Measurements from ENCODE around the gene WDHD1.

DNA sequence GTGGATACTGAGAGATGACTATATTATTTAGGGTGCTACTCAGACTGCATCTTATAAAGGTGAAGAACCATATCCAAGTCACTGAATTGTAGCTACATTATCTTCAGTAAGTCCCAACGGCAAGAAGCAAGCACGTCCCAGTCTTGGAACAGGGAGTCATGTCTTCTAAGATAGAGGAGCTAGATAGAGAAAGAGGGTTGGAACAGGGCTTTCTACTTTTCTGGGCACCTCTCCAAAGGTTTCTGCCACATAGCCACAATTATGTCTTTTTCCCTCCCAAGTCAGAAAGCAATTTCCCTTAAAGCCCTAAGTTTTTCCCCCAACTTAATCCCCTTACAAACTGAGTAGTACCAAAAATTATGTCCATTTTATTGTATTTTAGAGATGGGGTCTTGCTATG lies 47.0 kb upstream of the WDHD1 start:
- no peak for TF ChIP-seq EZH2 (IDR thresholded peaks at IDR 0.05; ENCODE audit: low read length, unreplicated experiment)
- TF ChIP-seq, protein P1, sequence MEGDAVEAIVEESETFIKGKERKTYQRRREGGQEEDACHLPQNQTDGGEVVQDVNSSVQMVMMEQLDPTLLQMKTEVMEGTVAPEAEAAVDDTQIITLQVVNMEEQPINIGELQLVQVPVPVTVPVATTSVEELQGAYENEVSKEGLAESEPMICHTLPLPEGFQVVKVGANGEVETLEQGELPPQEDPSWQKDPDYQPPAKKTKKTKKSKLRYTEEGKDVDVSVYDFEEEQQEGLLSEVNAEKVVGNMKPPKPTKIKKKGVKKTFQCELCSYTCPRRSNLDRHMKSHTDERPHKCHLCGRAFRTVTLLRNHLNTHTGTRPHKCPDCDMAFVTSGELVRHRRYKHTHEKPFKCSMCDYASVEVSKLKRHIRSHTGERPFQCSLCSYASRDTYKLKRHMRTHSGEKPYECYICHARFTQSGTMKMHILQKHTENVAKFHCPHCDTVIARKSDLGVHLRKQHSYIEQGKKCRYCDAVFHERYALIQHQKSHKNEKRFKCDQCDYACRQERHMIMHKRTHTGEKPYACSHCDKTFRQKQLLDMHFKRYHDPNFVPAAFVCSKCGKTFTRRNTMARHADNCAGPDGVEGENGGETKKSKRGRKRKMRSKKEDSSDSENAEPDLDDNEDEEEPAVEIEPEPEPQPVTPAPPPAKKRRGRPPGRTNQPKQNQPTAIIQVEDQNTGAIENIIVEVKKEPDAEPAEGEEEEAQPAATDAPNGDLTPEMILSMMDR (conservative IDR thresholded peaks at IDR 0.05; ENCODE audit: low read depth, low read length): no peak

All from PC-3 (cell line).